Left renal pelvis (tissue), 4 donors: ENCODE results near the gene CACNA2D3. TPM values are rescaled to one million over a fixed set of nuclear protein-coding genes. Genes with fewer than 3 reads are reported as not detected.

Experiments
- DNase-seq, 4 donors: peaks; one replicate each; pipeline ENCODE4 v3.0.0-alpha.2; 2013; ENCODE audit warnings: low read depth in 4 of 4, low spot score in 3 of 4
- polyA plus RNA-seq, 4 donors: library from polyadenylated mRNA; unstranded; fragments of 120-200 nt; gene quantifications; one replicate each; pipeline ENCODE4 v1.2.1, GENCODE V29; 2013; ENCODE audit not compliant: insufficient read length in 4 of 4

The CACNA2D3 gene
- polyA plus RNA-seq, 4 donors, result 1.6 to 3.2 (median 2.3) TPM

DNA sequence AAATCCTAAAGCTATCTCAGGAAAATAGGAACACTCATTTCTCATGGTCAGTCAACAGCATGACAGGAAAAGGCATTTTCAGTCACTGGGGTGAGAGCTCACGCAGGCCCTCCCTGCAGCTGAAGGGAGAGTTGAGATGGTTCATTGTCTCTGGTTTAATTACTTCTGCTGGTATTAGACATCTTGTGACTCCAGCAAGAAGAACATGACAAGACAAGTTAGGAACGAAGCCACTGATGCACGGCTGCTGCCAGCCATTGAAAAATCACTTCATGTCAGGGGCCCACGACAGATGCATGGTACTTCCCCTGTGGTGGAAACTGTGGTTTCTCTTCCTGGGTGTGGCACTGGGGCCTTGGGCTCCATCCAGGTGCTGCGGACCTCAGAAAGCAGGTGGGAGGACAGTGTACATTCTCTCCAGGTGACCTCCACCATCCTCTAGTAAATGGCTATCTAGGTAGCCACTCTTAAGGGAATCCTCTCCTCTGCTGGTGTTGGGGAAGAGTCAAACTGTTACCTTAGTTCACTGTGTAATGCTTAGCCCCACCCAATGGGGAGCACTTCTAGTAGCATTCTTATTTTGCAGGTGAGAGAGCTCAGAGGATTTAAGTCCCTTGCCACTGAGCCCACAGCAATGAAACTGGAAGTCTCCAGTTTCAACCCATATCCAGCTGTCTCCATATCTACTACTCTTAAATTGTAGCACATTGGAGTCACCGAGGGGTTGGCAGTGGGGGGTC is 531.3 kb downstream of the CACNA2D3 start:
- no peak for DNase-seq

DNA sequence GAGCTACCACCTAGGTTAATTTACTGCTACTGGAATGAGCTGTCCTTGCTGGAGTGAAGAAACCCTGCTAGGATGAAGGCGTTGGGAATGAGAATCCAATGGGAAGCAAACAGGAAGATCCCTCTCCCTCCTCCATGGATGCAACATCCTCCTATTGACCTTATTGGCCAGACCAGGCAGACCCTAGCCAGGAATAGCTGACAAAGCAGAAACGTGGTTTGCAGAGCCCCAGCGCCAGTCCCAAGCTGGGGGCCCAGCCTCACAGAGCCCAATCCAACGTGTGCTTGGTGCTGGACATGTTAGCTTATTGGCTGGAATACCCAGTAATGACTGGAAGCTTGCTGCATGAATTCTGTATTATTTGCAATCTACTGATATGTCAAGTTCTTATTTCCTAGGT is 532.4 kb downstream of the CACNA2D3 start:
- DNase-seq, result no peak

DNA sequence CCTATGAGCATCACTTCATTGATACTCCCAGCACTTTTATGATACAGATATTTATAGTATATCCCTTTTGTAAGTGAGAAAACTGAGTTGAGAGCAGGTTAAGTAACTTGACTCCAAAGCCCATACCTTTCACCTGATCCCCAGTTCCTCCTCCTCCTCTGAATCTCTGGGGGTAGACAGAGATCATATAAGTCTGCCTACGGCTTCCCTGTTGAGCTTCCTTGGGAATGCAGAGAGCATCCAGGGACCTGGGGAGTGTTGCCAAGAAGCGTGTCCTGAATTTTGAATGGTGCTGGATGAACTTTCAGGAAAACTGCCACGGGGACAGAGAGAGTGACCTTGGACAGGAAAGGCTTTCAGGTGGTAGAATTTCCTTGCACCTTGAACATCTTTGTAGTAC is 537.0 kb downstream of the CACNA2D3 start:
- DNase-seq, result no peak

DNA sequence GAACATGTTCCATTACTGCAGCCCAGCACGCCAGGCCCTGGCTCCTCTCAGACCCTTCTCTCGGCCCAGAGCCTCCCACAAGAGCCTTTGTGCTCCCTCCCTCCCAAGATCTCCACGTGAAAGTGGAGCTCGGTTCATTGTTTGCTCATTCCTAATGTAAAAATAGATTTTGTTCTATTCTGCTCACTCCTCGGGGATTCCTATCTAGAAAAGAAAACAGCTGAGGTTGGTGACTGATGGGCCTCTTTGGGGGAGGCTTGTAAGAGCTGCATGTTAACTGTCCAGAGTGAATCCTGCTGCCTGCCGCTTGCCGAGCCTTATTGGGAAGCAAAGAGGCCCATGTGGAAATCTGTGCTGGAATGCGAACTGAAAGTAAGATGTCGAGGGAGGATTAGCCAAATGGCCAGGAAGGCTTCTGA is 538.4 kb downstream of the CACNA2D3 start:
- DNase-seq, result peak in 3 of 4 donors; percentile 26 to 41 (median 32)

DNA sequence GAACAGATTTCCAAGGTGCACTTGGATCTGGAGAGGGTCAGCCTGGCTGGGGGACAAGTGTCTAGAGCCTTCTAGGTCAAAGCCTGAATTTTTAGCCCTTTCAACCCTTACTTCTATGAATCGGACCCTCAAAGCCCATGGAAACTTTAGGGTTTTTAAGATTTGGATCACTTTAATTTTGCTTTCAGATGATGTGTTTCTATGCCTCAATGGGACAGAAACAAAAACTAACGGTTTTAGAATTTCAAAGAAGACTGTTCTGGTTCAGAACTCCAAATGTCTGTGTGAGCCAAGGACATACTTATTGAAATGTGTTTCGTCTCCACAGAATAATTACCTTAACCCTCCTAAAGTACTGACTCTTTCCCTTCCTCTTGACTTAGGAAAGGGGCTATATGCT is 538.8 kb downstream of the CACNA2D3 start:
- DNase-seq, result no peak

GRCh38 chr3:54663501-54664011 is 541.2 kb downstream of the CACNA2D3 start:
- DNase-seq, result no peak

GRCh38 chr3:54665016-54665600 is 542.8 kb downstream of the CACNA2D3 start:
- no peak for DNase-seq

- DNase-seq, result no peak
Measured at GRCh38 chr3:54668236-54668635, 545.9 kb downstream of the CACNA2D3 start.

GRCh38 chr3:54670201-54671000 is 548.0 kb downstream of the CACNA2D3 start:
- peak in 2 of 4 donors; percentile 27 to 29 for DNase-seq

DNA sequence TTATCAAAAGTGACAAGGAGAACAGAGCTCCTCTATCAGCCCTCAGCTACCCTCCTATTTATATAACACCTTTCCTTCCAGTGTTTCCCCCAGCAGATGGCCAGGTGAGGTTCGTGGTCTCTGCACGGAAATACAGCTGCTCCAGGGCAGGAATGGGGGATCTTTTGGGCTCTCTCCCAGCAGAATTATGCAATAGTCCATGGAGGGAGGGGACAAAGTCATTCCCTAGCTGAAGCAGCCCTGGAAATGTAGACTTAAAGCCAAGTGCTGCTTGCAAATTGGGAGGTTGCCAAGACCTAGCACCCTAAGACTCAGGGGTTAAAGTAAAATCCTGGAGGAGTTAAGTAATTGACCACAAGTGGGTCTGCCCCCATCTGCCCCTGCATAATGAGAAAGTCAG is 549.2 kb downstream of the CACNA2D3 start:
- no peak for DNase-seq

GRCh38 chr3:54676087-54676486 is 553.7 kb downstream of the CACNA2D3 start:
- no peak for DNase-seq

- DNase-seq, result no peak
Measured at GRCh38 chr3:54681706-54682105, 559.4 kb downstream of the CACNA2D3 start.

DNA sequence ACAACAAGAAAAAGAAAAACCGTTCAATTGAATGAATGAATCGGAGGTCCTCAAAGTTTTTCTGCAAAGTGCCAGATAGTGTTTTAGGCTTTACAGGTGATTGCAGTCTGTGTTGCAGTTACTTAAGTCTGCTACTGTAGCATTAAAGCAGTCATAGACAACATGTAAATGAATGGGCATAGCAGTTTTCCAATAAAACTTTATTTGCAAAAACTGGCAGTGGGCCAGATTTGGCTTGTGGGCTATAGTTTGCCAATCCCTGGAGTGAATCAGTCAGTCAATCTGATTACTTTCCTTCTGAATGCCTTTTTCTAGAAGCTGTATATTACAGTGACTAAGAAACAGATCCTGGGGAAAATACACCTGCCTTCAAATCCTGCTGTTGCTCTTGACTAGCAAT is 562.9 kb downstream of the CACNA2D3 start:
- DNase-seq, result no peak

GRCh38 chr3:54691289-54691771 is 569.0 kb downstream of the CACNA2D3 start:
- no peak for DNase-seq

DNA sequence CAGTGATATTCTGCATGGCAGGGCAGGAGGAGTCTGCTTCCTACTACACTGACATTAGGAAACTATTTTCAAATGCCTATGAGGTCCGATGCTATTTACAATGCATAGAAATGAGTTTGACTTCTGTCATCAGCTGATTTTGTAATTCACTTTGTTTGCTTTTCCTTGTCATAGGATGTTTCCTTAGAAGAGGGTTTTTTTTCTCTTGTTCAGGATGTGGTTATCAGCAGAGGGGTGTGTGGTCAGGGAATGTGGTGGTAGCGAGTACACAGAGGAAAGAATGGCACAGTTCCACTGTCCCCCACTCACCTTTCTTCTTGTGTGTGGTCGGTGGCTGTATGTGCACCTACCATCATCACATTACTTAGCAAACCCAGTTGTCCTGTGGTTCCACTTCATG is 574.0 kb downstream of the CACNA2D3 start:
- DNase-seq, result no peak

DNA sequence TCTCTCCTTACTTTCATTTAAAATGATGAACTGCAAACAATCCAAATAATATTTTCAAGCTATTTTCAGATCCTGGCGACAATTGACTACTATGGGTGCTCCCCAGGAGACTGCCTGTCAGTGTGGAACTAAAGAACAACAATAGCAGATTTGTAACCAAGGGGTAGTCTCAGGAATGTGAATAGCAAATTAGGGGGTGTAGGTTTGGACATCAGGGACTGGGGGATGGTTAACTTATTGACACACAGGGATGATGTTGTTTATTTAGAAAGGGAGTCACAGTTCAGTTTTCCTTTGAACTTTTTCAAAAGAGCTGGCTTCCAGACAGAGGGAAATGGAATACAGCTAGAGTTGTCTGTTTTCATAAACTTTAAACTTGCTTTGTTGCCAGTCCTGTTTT is 575.7 kb downstream of the CACNA2D3 start:
- no peak for DNase-seq

DNA sequence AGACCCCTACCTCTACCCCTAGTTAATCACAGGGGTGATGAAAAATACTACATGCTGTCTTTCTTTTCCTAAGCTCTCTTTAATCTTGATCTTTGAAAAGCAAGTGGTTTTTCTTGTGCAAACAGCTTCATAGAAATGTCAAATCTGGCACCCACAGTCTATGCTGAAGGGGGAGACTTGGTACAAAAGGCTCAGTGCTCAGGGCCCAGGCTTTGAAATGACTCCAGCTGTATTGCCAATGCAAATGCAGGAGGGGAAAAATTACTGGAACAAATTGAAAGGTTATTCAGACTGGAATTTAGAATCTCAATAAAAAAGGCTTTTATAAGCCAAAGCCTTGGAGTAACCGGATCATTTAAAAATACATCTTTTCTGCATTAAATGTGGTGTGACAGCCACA is 581.6 kb downstream of the CACNA2D3 start:
- DNase-seq, result no peak

- no peak for DNase-seq
Measured at GRCh38 chr3:54705730-54706129, 583.4 kb downstream of the CACNA2D3 start.

- no peak for DNase-seq
Measured at GRCh38 chr3:54706738-54707137, 584.4 kb downstream of the CACNA2D3 start.

DNA sequence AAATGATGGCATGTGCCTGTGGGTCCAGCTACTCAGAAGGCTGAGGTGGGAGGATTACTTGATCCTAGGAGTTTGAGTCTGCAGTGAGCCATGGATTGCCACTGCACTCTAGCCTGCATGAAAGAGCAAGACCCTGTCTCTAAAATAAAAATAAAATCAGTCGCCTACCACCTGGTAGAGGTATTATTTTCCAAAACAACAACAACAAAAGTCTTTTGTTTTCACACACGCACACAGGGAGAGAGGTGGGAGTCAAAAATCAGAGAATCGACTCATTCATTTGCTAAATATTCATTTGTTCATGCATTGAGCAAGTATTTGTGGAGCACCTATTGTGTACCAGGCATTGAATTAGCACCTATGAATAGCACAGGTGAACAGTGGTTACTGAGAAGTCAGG is 587.4 kb downstream of the CACNA2D3 start:
- DNase-seq, result no peak

- no peak for DNase-seq
Measured at GRCh38 chr3:54710954-54711353, 588.6 kb downstream of the CACNA2D3 start.
